Hematopoietic multipotent progenitor cell treated with erythropoietin and hydrocortisone succinate and interleukin-3 and kit ligand, for 8 days (in vitro differentiated cells): ENCODE measurements around the gene RASL11B.
"Not testable (repeated sequence)": the region's sequence is repeated elsewhere in the genome, so short reads cannot be mapped to it uniquely, and the experiment has no call there.

Experiments
- DNase-seq: peaks from one replicate; pipeline ENCODE4 v3.0.0-alpha.2; 2015

RASL11B gene

GRCh38 chr4:52861879-52862616 is at the start of gene RASL11B:
Gene RASL11B, plus strand, starts transcription at chr4:52862317. Its CDS starts 191 bp downstream, at chr4:52862508.
- peak; percentile 66 for DNase-seq

GRCh38 chr4:52813546-52813945 is 48.6 kb upstream of the RASL11B start:
- no peak for DNase-seq

GRCh38 chr4:52822583-52822971 is 39.5 kb upstream of the RASL11B start:
- no peak for DNase-seq

- no peak for DNase-seq
Measured at GRCh38 chr4:52822972-52823701, 39.0 kb upstream of the RASL11B start.

GRCh38 chr4:52823702-52824092 is 38.4 kb upstream of the RASL11B start:
- no peak for DNase-seq

GRCh38 chr4:52824270-52824602 is 37.9 kb upstream of the RASL11B start:
- no peak for DNase-seq

GRCh38 chr4:52824603-52825459 is 37.3 kb upstream of the RASL11B start:
- no peak for DNase-seq

- DNase-seq: no peak
Measured at GRCh38 chr4:52825460-52826090, 36.5 kb upstream of the RASL11B start.

GRCh38 chr4:52833941-52834525 is 28.1 kb upstream of the RASL11B start:
- no peak for DNase-seq

GRCh38 chr4:52834641-52835456 is 27.3 kb upstream of the RASL11B start:
- DNase-seq: not testable (repeated sequence)

- no peak for DNase-seq
Measured at GRCh38 chr4:52836120-52836519, 26.0 kb upstream of the RASL11B start.

- no peak for DNase-seq
Measured at GRCh38 chr4:52836678-52837077, 25.4 kb upstream of the RASL11B start.

GRCh38 chr4:52837716-52838558 is 24.2 kb upstream of the RASL11B start:
- no peak for DNase-seq

- DNase-seq: no peak
Measured at GRCh38 chr4:52838729-52839586, 23.2 kb upstream of the RASL11B start.

- DNase-seq: no peak
Measured at GRCh38 chr4:52840531-52841370, 21.4 kb upstream of the RASL11B start.

- no peak for DNase-seq
Measured at GRCh38 chr4:52841682-52842456, 20.2 kb upstream of the RASL11B start.

GRCh38 chr4:52842792-52843191 is 19.3 kb upstream of the RASL11B start:
- DNase-seq: no peak

GRCh38 chr4:52843351-52843750 is 18.8 kb upstream of the RASL11B start:
- DNase-seq: no peak
